HG02943 (cell line): ENCODE results near the gene SEMA5A.

ENCODE experiments used
- ATAC-seq: cut with Tn5 transposase; IDR thresholded peaks from one replicate; pipeline ENCODE4 v1.9.1; 2021; ENCODE audit warnings: mild to moderate bottlenecking, low read depth, moderate library complexity; ENCODE audit not compliant: unreplicated experiment

The SEMA5A gene

DNA sequence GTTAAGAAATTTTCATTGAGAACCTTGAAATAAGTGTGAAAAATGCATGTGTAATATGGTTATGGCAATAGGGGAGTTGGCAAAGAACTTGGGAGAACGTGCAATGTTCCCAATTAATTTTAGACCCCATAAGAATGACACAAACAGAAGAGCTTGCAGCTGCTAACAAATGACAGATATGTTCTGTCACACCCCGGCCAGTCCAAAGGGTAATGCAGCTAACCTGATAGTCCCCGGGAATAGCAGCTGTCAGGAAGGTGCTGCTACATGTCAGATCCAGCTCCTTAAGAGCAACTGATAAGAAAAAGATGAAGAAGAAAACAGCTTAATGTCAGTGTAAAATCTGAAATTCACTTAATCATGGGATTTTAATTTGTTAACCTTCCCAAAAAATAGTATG lies 30.4 kb downstream of the SEMA5A start:
- no peak for ATAC-seq

- no peak for ATAC-seq
These were observed 30.9 kb downstream of the SEMA5A start for GRCh38 chr5:9514968-9515367.

DNA sequence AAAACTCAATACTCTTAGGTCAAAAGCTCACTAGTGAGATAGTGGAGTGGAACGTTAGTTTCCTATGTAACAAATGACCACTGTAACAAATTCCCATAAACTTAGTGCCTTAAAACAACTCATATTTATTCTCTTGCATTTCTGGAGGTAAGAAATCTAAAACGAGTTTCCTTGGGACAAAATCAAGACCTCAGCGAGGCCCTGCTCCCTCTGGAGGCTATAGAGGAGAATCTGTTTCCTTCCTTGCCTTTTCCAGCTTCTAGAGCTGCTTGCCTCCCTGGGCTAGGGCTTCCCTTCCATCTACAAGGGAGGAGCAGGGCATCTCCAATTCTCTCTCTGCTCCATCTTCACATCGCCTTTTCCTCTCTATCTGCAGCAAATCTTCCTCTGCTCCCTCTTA lies 32.0 kb downstream of the SEMA5A start:
- no peak for ATAC-seq

GRCh38 chr5:9512457-9512856 lies 33.4 kb downstream of the SEMA5A start:
- ATAC-seq, result no peak

GRCh38 chr5:9507974-9508373 lies 37.9 kb downstream of the SEMA5A start:
- ATAC-seq, result no peak

DNA sequence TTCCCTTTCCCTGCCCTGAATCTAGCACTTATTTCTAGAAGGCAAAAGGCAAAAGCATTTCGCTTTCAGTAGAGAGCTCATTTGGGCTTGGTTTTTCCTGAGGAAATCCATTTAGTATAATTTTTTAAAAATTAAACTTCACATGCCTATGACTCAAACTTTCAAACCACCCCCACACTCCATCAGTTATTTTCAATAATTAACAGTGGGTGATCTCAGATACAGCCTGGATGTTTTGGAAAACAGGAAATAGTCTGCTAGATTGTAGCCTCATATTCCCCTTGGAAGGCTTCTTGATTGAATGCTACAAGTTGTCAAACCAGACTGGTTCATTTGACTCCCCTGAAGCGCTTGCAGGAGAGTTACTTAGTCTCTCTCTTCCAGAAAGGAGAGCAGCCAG lies 40.6 kb downstream of the SEMA5A start:
- ATAC-seq, result no peak

GRCh38 chr5:9502864-9503263 lies 43.0 kb downstream of the SEMA5A start:
- ATAC-seq, result no peak

- ATAC-seq, result no peak
These were observed 43.6 kb downstream of the SEMA5A start for GRCh38 chr5:9502050-9502834.

- ATAC-seq, result no peak
These were observed 45.2 kb downstream of the SEMA5A start for GRCh38 chr5:9500625-9501024.

GRCh38 chr5:9500193-9500592 lies 45.7 kb downstream of the SEMA5A start:
- ATAC-seq, result no peak

- ATAC-seq, result peak; percentile 69
These were observed 46.4 kb downstream of the SEMA5A start for GRCh38 chr5:9499498-9499876.

- no peak for ATAC-seq
These were observed 47.1 kb downstream of the SEMA5A start for GRCh38 chr5:9498541-9499497.

GRCh38 chr5:9497347-9497746 lies 48.5 kb downstream of the SEMA5A start:
- no peak for ATAC-seq

DNA sequence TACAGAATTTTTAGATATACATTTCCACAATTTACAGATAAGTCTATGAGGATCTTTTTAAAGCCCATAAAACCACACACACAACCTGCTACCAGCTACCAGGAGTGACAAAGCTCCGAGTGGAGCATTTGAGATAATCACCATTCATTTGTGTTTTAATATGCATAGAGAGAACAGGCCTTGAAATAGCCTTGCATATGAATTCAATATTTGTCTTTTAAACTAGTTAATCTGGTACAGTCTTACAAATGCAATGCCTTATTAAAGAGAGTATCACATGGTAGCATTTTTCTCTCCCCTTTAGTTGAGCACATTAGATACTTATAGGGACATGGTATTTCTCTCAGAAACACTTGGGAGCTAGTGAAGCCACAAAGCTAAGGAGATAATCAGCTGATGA lies 49.1 kb downstream of the SEMA5A start:
- no peak for ATAC-seq

DNA sequence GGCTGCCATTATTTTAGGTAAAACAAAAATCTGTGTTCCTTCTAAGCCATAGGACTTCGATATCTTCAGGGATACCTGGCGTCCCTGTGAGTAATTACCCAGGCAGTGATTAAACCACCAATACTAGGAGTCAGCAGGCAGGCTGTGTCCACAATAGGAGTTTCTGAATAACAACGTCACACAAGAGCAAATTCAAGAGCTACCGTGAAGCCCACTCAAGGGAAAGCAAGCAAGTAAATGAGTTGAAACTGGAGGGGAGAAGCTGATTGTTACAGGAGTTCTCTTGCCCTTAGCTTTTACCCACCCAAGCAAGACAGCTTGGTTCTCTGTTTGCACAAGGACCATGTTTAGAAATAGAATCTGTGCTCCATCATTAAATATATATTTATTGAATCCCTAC lies 50.8 kb downstream of the SEMA5A start:
- no peak for ATAC-seq

DNA sequence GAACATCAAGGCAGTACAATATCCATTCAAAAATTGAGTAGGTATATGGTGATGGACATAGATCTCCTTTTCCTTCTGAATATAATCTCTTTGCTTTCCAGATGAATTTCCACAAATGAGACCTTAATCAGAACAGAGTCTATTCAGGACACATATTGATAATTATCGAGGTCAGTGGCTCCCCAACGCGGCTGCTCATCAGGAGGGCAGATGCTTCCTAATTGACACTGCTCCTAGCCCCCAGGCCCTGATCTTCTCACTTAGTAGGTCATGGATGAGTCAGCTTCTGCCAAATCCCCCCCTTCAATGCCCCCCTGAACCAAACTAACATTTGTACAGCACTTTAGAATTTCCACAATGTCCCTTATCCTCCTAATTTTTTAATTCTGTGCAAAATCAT lies 51.6 kb downstream of the SEMA5A start:
- ATAC-seq, result no peak

DNA sequence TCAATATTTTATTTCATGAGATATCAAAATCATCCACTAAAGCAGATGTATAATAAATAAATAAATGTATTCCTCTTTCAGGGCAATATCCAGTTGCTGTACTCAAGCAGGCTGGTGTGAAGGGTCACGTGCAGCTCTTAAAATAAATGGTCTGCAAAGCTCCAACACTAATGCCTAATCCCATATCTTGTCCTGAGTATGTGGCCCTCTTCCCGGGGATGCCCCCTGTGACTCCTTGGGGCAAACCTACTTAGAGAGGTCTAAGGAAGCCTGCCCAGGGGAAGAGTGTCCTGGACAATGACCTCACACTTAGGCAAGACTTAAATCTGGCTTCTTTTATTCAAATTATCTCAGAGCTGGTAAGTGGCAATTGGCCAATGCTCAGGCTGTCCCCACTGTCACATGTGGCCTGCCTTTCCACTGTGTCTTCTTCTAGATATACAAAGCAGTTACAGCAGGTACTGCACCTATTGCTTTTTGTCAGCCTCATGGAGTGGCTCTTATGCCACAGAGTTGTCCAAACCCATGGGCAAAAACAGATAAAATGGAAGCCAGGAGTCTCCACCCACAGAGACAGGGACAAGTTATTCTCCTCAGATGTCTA lies 55.3 kb downstream of the SEMA5A start:
- ATAC-seq, result no peak

DNA sequence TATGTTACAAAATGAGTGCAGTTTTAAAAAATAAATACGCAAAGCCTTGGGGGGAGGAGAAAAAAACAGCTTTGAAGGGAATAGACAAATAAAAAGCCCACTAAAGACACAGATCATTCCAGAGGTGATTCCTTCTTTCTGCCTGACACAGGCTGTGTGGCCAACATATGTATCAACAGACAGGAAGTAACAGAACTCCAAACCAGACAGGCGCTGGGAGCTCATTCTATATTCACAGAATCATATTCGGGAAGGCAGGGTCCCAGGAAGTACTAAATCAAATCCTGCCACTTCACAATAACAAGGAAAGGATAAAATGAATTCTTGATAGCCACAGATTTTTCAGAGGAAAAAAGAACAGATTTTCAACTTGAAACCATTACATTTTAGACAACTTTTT lies 62.1 kb downstream of the SEMA5A start:
- ATAC-seq, result no peak

DNA sequence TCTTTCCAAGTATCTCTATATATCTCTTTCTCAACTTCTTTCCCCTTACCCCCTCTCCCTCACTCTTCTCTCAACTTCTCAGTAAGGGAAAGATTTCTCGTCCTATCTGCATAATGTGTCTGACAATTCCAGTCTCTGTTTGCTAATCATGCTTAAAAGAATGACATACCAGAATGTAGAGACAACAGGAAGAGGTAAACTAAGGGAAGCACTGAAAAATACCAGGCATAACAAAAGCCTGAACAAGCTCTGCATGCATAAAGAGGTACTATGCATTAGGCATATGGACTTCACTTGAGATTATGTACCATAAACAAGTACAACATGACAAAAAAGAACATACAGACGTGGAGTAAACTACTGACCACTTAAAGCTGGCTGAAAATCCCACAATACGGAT lies 62.6 kb downstream of the SEMA5A start:
- no peak for ATAC-seq

DNA sequence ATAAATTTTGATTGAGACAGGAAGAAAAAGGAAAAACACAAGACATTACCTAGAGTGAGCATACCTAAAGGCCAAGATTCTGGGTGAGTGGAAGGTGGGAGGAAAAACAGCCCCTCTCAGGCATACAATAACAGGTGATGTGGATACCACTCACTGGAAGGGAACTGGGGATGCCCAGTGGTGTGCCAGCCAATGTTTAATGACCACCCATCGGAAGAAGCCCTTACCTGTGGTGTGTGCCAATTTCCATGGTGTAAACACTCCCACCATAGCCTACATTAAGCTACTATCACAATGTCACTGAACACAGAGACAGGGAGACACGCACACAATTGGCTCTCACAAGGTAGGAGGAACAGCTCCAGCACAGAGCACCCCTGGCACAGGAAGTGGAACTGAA lies 63.5 kb downstream of the SEMA5A start:
- no peak for ATAC-seq

DNA sequence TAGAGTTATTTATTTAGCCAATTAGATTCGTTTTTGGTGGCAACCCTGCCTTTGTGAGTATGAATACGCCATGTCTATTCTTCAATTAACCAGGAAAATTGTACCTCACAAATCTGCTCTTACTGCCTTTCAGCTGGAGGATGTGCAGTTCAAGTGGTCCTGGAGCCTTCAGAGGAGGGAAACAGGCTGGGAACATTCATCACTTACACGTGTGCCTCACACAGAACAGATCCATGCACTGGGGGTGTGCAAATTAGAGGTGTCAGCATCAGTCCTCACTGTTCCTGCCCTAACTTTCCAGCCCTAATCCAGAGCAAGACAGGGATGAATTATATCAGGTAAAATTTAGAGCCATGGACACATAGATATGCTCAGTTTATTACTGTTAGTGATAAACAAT lies 65.4 kb downstream of the SEMA5A start:
- ATAC-seq, result no peak
